Measurements from ENCODE around the gene PCDHGC3. TPM values are rescaled to one million over a fixed set of nuclear protein-coding genes. Genes with fewer than 3 reads are reported as not detected.
A peak's percentile ranks its signal among the peaks of the same experiment; 100 is the strongest.

The PCDHGC3 gene
- total RNA-seq, 1 experiment from 2014 or later, result 112 TPM

GRCh38 chr5:141503681-141504080 lies 27.9 kb downstream of the PCDHGC3 start:
- H3K9me3 ChIP-seq (ENCODE audit: low read depth, low read length, poor library complexity, severe bottlenecking), result no peaks in the 10 kb centered on the region
- H3K4me3 ChIP-seq (ENCODE audit: low read depth, low read length, poor library complexity, severe bottlenecking), result no peak overlapping the region
- CTCF ChIA-PET, result no interaction called here
- TF ChIP-seq, protein P1, sequence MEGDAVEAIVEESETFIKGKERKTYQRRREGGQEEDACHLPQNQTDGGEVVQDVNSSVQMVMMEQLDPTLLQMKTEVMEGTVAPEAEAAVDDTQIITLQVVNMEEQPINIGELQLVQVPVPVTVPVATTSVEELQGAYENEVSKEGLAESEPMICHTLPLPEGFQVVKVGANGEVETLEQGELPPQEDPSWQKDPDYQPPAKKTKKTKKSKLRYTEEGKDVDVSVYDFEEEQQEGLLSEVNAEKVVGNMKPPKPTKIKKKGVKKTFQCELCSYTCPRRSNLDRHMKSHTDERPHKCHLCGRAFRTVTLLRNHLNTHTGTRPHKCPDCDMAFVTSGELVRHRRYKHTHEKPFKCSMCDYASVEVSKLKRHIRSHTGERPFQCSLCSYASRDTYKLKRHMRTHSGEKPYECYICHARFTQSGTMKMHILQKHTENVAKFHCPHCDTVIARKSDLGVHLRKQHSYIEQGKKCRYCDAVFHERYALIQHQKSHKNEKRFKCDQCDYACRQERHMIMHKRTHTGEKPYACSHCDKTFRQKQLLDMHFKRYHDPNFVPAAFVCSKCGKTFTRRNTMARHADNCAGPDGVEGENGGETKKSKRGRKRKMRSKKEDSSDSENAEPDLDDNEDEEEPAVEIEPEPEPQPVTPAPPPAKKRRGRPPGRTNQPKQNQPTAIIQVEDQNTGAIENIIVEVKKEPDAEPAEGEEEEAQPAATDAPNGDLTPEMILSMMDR (conservative IDR thresholded peaks at IDR 0.05; ENCODE audit: low read depth, low read length), result no peak
- no peak for TF ChIP-seq EZH2 (IDR thresholded peaks at IDR 0.05; ENCODE audit: borderline replicate concordance, low read depth, low read length, poor library complexity, severe bottlenecking)
- no peak for DNase-seq (ENCODE audit: low spot score)
- no peaks in the 10 kb centered on the region for H3K27me3 ChIP-seq (replicated peaks; ENCODE audit: insufficient read depth, low read depth, low read length, poor library complexity)
- H3K27ac ChIP-seq (ENCODE audit: low read depth, low read length, poor library complexity, severe bottlenecking), result peak overlapping the region; percentile 12
- peaks cover 21% of the 10 kb centered on the region for H3K36me3 ChIP-seq (ENCODE audit: insufficient read depth, low read length, poor library complexity, severe bottlenecking)
- H3K4me1 ChIP-seq (ENCODE audit: insufficient read depth, low read length, poor library complexity, severe bottlenecking), result peaks cover 22% of the 10 kb centered on the region
- BruUV-seq (replicated peaks), result no TSS peak
- POLR2A ChIA-PET (ENCODE audit: low non-redundant PET), result no interaction called here
- intact Hi-C loops (cut with micrococcal nuclease; ENCODE audit: unreplicated experiment), result no loop called here

GRCh38 chr5:141504216-141504615 lies 28.4 kb downstream of the PCDHGC3 start:
- intact Hi-C loops (cut with micrococcal nuclease; ENCODE audit: unreplicated experiment), result no loop called here
- Histone ChIP-seq H3K27ac (ENCODE audit: low read depth, low read length, poor library complexity, severe bottlenecking) (peak overlapping the region; percentile 23), H3K4me1 (ENCODE audit: insufficient read depth, low read length, poor library complexity, severe bottlenecking) (peaks cover 27% of the 10 kb centered on the region), H3K36me3 (ENCODE audit: insufficient read depth, low read length, poor library complexity, severe bottlenecking) (peaks cover 21% of the 10 kb centered on the region), H3K9me3 (ENCODE audit: low read depth, low read length, poor library complexity, severe bottlenecking) (no peaks in the 10 kb centered on the region), H3K27me3 (replicated peaks; ENCODE audit: insufficient read depth, low read depth, low read length, poor library complexity) (no peaks in the 10 kb centered on the region), H3K4me3 (ENCODE audit: low read depth, low read length, poor library complexity, severe bottlenecking) (no peak overlapping the region)
- no TSS peak for BruUV-seq (replicated peaks)
- ChIA-PET POLR2A (ENCODE audit: low non-redundant PET) (no interaction called here), CTCF (no interaction called here)
- no peak for DNase-seq (ENCODE audit: low spot score)
- no peak for TF ChIP-seq EZH2 (IDR thresholded peaks at IDR 0.05; ENCODE audit: borderline replicate concordance, low read depth, low read length, poor library complexity, severe bottlenecking)
- TF ChIP-seq, protein P1 (conservative IDR thresholded peaks at IDR 0.05; ENCODE audit: low read depth, low read length), result no peak

DNA sequence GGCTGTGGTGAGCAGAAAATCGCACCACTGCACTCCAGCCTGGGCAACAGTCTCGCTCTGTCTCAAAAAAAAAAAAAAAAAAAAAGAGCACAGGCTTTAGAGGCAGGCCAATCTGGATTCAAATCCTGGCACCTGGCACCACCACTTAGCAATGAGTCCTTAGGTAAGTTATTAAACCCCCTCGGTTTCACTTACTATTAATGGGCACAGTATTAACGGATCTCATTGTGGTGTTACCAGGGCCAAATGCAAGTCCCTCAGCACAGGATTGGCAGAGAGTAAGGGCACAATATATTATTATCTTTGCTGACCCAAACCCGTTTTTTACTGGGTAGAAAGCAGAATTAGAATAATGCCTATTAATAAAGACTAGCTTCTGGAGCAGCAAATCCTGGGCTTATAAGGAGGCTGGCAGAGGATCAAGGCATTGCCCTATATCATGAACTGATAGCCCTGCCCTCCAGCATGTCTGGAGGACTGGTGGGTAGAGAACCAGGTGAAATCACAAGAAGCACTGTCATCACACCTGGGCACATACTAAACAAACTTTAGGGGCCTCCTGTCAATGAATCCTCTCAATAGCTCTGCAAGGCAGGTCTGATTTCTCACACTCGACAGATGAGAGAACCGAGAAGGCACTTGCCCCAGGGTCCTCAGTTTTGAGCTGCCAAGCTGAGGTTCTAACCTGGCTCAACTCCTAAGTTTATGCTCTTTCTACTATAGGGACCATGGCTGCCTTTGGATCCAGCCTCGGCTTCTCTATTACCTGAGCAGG lies 30.8 kb downstream of the PCDHGC3 start:
- POLR2A ChIA-PET (ENCODE audit: low non-redundant PET), result no interaction called here
- peaks cover 35% of the 10 kb centered on the region for H3K4me1 ChIP-seq (ENCODE audit: insufficient read depth, low read length, poor library complexity, severe bottlenecking)
- no TSS peak for BruUV-seq (replicated peaks)

More for the DNA sequence above, 30.8 kb downstream of the PCDHGC3 start:
- Histone ChIP-seq H3K9me3 (ENCODE audit: low read depth, low read length, poor library complexity, severe bottlenecking) (no peaks in the 10 kb centered on the region), H3K36me3 (ENCODE audit: insufficient read depth, low read length, poor library complexity, severe bottlenecking) (peaks cover 30% of the 10 kb centered on the region), H3K27ac (ENCODE audit: low read depth, low read length, poor library complexity, severe bottlenecking) (peak overlapping the region; percentile 85), H3K27me3 (replicated peaks; ENCODE audit: insufficient read depth, low read depth, low read length, poor library complexity) (no peaks in the 10 kb centered on the region), H3K4me3 (ENCODE audit: low read depth, low read length, poor library complexity, severe bottlenecking) (no peak overlapping the region)
- TF ChIP-seq EZH2 (IDR thresholded peaks at IDR 0.05; ENCODE audit: borderline replicate concordance, low read depth, low read length, poor library complexity, severe bottlenecking), result no peak
- TF ChIP-seq, protein P1 (conservative IDR thresholded peaks at IDR 0.05; ENCODE audit: low read depth, low read length), result no peak
- no peak for DNase-seq (ENCODE audit: low spot score)
- intact Hi-C loops (cut with micrococcal nuclease; ENCODE audit: unreplicated experiment), result no loop called here
- CTCF ChIA-PET, result no interaction called here

Data from A673 (cell line).